ENCODE measurements around the gene COL24A1. TPM values are rescaled to one million over a fixed set of nuclear protein-coding genes. Genes with fewer than 3 reads are reported as not detected.
"Not testable (repeated sequence)": the region's sequence is repeated elsewhere in the genome, so short reads cannot be mapped to it uniquely, and the experiment has no call there.

Gene COL24A1
- total RNA-seq, 1 experiment from 2014 or later = not detected

DNA sequence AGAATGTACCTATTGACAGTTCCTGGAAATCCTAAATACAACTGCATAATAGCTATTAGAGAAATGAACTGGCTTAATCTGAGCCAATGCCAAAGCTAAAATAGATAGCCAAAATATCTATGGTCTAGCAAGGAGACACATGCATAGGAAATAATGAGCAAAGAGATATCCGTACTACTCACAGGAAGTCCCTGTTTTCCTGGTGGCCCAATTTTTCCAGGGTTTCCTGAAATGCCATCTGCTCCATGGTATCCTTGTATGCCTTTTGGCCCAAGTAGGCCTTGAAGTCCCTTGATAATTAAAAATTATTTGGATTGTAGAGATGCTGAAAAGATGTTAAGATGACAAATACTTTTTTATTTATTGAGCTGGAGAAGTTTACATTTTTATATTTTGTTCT, 340.0 kb downstream of the COL24A1 start:
- DNase-seq (ENCODE audit: low spot score) = no peak

DNA sequence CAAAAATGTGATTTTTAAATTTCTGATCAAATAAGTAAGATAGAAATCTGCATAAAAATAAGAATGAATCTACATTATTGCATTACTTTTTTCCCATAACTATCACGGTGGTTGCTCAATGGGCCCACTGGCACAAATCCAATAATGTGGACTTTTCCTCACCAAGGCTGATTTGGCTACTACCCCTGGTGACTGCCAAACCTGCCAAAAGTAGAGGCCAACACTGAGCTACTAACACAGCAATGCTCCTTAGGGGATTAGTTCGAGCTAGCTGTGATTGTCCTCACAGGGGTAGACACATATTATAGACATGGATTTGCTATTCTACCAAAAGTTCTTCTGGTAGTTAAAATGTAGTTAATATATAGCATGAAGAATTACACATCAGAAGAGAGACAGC, 340.7 kb downstream of the COL24A1 start:
- DNase-seq (ENCODE audit: low spot score) = no peak

DNA sequence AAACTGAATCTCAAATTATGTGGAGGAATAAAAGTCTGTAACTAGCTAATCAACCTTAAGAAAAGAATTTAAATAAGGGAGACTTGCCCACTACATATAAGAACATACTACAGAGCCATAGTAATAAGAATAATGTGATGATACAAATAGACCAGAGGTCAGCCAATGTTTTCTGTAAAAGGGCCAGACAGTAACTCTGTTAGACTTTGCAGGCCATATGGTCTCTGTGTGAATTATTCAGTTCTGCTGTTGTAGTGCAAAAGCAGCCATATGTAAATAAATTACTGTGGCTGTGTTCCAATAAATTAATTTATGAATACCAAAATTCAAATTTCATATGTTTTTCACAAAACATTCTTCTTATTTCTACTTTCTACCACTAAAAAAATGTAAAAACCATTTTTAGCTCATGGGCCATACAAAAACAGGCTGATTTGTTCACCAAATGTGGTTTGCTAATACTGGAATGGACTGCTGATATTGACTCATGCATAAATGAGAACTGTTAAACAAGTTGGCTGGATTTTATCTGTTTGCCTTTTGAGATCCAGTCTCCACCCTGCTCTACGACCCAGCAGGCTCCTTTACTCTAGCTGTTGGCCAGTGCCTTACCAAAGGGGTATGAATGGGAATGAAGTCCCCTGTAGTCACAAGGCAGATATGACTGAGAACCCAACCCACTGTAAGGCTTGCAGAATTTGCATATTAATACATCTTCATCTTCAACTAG, 350.2 kb downstream of the COL24A1 start:
- no peak for DNase-seq (ENCODE audit: low spot score)

DNA sequence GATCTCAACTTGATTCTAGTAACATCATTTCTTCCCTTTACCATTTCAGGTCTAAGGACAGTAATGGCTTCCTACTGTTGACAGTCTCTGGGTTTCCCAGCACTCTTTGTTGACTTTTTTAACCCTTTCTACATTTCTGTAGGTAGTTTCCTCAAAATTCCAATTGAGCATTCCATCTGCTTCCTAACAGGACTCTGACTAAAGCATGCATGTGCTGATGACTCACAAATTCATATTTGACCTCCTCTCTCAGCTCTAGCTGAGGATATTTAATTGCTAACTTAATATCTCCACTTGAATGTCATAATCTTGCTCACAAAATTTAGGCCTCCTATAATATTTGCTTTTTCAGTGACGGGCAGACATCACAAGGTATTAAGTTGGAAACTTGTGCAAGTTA, 355.1 kb downstream of the COL24A1 start:
- DNase-seq (ENCODE audit: low spot score) = no peak

DNA sequence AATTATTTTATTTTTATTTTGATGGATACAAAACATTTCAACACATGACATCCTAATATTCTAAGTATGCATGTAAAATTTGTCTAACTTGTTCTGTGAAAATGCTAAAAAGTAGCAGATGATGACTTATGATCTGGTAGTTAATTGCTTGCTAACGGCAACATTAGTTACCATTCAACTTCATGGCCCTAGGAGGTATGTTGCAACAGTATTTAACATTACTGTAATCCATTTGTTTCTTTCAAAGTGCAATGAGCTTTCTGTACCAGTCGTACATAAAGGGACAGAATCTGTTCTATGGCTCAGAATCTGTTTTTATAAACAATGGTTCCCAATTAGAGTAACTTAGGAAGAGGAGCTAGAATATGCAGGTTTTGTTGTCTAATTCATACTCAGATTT, 356.8 kb downstream of the COL24A1 start:
- no peak for DNase-seq (ENCODE audit: low spot score)

DNA sequence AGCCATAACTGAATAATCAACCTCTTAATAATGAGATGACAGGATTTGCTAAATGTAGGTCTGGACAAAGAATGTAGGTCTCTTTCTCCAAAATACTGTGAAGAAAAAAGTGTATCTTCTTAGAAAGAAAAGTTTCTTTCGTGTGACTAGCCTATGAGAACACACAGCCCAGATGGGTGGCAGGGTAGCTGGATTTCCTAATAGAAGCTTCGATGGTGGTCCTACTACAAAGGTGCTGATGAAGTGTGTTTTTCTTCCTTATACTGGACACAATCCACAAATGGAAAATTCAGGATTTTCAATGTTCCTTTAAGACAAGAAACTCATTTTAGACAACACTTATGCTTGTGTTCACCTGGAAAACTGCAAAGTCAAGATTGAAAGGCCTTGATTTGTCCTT, 358.2 kb downstream of the COL24A1 start:
- DNase-seq (ENCODE audit: low spot score) = no peak

DNA sequence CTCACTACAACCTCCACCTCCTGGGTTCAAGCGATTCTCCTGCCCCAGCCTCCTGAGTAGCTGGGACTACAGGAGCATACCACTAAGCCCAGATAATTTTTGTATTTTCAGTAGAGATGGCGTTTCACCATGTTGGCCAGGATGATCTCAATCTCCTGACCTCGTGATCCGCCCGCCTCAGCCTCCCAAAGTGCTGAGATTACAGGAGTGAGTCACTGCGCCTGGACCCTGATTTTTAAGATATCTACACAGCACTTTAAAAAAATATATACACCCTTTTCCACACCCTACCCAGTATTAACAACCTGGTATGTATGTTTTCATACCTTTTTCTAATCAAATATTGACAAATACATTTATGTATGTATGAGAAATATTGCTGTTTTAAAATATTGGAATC, 379.6 kb downstream of the COL24A1 start:
- not testable (repeated sequence) for DNase-seq (ENCODE audit: low spot score)

DNA sequence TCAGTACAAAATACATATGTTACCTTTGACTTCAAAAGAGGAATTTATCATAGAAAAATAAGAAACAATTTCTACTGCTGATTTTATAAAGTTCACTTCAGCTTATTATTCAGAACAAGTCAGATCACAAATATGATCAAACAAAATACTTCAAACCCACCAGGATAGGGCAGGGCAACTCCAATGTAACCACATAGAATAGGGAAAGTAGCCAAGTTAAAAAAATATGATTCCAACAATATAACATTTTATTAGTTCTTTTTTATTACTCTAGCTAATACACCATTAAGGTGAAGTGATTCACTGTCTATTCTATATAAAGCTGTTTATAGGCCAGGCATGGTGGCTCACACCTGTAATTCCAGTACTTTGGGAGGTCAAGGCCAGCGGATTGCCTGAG, 393.8 kb downstream of the COL24A1 start:
- no peak for DNase-seq (ENCODE audit: low spot score)

DNA sequence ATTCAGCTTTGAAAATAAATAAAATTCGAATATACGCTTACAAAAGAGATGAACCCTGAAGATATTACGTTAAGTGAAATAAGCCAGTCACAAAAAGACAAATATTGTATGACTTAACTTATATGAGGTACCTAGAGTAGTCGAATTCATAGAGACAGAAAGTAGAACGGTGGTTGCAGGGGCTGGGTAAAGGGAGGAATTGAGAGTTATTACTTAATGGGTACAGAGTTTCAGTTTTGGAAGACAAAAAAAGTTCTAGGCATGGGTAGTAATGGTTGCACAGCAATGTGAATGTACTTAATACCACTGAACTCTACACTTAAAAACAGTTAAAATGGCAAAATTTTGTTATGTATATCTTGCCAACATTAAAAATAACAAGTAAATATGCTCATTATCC, 399.7 kb downstream of the COL24A1 start:
- no peak for DNase-seq (ENCODE audit: low spot score)

DNA sequence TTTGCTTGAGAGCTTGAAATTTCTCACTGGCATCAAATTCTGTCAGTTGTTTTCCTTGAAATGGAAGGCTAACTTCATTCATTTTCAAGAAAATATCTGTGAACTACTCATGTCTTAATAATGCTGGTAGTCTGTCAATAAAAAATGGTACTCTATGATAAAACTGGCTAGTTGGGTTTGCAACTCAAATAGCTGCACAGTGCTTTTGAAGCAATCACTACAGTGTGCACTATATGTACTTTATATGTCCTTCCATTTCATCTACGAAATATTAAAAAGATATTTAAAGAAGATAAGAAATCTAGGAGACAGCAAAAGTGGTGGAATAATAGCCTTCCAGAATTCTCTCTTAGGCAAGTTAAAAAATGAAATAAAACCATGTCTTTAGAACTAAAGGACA, 408.5 kb downstream of the COL24A1 start:
- no peak for DNase-seq (ENCODE audit: low spot score)

DNA sequence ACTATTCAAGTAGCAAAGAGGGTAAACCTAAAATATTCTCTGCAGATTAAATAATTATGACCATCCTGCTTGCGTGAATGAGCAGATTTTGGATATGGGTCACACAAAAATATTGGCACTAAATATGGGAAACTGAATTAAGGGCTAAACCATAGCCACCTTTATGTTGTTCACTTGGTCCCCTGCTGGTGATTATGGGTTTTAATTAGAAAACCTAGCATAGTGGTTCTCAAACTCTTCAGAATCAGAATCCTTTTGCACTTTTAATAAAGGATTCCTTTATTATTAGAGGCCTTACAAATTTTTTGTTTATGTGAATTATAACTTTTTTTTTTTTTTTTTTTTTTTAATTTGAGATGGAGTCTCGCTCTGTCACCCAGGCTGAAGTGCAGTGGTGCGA, 409.8 kb downstream of the COL24A1 start:
- DNase-seq (ENCODE audit: low spot score) = no peak

DNA sequence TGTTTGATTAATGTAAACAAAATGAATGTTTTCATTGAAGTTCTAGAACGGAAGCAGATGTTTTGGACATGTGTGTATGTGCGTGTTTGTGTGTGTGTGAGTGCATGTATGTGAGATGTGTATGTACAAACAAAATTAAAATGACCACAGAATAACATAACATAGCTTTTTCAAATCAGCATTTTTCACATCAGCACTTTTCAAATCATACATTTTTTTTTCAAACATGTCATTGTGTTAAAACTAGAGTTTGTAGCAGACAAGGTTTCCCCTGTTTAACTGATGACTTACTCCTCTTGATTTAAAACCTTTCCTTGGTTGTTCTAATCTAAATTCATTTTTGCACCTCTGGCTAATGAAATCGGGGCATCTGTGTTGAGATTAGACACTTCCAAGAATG, 412.8 kb downstream of the COL24A1 start:
- DNase-seq (ENCODE audit: low spot score) = no peak

DNA sequence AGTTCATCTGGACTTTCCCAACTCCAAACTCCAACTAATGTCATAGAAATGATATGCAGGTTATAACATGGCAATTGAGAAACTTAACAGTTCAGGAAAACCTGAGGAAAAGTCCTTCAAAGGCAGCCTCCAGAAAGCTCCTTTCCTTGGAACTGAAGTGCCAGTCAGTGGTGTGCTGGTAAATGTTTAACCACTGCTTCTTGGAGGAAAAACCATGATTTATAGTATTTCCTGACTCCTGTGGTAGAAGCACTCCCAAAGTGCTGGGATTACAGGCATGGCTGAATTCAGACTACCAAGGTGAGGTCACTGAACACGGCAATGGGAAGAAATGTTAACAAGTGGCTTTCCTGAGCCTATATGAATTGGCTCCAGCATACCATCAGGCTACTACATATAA, 421.6 kb downstream of the COL24A1 start:
- DNase-seq (ENCODE audit: low spot score) = no peak

DNA sequence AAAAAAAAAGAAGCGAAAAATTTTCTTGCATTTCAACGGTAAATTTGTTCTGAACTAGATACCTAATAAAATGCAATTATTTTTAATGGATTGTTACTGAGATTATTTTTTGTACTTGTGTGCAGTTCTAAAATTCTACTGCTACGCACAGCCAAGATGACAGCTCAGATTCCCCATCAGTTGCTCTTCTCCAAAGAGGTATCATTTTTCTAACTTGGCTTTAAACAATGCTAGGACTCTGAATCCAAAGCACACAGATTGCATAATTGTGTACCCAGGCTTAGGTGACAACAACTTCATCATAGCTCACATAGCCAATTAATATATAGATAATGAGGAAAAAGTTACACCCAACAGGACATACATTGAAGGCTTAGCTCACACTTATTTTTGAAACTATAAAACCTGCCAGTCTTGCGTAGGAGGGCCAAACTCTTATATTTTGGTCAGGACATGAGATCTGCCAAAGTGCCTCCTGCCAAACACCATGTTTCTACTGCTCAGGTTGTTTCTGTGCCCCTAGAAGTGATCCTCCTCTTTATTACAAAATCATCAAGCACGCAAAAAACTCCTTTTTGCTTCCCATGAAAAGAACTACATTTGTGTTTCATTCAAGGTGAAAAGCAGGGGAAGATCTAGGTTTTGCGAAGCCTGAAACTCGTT, 437.8 kb downstream of the COL24A1 start:
- no peak for DNase-seq (ENCODE audit: low spot score)

DNA sequence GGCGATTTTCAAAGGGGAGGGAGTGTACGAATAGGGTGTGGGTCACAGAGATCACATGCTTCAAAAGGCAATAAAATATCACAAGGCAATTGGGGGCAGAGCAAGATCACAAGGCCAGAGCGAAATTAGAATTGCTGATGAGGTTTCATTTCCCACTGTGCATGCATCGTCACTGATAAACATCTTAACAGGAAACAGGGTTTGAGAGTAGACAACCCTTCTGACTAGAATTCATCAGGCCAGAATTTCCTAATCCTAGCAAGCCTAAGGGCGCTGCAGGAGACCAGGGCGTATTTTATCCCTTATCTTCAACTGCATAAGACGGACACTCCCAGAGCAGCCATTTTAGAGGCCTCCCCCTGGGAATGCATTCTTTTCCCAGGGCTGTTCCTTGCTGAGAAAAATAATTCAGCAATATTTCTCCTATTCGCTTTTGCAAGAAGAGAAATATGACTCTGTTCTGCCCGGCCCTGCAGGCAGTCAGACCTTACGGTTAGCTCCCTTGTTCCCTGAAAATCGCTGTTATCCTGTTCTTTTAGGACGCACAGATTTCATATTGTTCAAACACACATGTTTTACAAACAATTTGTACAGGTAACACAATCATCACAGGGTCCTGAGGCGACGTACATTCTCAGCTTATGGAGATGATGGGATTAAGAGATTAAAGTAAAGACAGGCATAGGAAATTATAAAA, 442.0 kb downstream of the COL24A1 start:
- not testable (repeated sequence) for DNase-seq (ENCODE audit: low spot score)

DNA sequence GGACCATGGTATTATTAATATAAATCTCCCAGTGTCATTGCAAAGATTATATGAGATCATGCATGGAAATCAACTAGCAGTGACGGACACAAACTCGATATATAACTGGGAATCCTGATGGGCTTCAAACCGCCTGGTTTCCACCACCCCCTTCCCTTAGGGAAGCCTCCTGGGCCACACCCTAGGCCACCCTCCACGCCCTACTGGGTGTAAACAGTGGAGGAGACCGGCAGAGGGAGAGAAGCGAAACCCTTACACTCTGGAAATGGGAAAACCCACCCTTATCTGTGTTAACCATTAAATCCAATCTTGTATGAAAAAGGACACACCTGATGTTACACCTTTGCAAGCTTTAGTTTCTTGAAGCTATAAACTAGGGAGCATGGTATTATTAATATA, 447.7 kb downstream of the COL24A1 start:
- no peak for DNase-seq (ENCODE audit: low spot score)

DNA sequence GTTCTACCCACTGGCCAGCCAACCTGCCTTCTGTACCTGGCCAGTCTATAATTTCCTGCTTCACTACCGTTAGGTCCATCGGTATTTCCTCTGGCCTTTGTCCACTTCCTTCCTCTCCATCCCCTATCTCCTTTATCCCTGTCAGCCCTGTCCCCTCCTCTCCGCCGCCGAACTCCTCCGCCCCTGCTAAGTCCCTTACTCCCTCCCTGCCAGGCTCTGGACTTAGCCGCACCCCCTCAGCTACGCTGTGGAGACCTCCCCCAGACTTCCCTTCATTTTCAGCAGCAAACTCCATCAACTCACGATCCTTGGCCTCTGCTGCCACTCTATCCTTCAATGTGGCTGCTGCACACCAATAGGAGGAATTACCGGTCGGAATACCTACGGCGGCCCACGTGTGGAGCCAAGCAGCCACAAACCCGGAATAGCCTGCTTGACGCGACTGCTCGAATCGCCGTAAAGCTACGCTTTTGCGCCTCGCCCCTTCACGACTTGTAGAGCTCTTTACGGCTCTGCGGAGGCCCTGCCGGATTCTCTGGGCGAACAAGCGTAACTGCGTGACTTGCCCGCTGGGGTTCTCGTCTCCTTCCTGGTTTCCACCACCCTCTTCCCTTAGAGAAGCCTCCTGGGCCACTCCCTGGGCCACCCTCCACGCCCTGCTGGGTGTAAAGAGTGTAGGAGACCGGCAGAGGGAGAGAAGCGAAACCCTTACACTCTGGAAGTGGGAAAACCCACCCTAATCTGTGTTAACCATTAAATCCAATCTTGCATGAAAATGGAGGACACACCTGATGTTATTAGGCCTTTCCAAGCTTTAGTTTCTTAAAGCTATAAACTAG, 448.4 kb downstream of the COL24A1 start, which contains the start of gene ZNHIT6:
Gene ZNHIT6, minus strand, starts transcription at position 444 of the 839 bp plus-strand sequence. Its CDS starts 149 bp downstream, at position 295.
- peak; percentile 95 for DNase-seq (ENCODE audit: low spot score)

DNA sequence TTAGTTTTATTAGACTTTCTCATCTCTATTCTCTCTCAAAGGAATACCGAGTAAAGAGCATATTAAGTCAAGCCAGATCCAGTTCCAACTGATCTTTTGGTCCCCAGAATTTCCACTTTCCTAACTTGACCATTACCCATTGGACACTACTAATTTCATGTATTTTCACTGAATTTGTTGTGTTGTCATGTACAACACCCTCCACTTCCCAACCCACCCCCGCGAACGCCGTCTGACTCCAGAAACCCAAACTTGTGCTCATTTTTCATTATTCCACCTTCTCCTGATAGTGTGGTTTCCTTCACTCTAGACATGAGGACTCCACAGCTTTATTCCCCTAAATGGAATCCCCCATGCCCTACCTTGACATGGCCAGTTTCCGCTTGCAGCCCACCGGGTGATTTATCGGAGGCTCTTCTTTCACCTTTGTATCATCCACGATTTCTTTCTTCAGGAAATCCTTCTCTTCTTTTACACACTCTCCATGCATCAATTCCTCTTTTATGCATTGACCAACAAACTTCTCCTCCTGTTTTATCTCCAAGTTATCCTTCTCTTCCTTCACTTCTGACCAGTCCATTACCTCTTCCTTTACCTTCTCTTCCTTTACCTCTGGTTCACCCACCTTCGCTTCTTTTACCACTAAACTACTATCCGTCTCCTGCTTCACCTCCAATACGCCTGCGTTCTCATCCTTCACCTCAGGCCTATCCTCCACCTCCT, 449.1 kb downstream of the COL24A1 start:
- DNase-seq (ENCODE audit: low spot score) = no peak

DNA sequence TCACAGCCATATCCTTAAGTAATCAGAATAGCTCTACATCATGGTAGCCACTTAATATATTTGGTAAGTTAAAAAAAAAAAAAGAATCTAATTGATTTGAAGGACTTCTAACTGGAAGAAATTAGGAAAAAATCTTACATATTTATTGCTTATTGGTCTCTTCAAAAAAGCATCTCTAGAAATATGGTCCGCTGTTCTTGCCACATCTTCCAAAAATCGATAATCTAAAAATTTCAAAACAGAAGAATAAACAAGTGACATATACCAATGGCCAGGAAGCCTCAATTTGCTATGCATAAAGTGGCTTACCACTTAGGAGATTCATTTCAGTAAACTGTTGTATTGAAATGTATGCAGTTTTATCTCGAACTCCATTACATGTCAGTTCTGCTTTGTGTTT, 450.6 kb downstream of the COL24A1 start:
- DNase-seq (ENCODE audit: low spot score) = no peak

DNA sequence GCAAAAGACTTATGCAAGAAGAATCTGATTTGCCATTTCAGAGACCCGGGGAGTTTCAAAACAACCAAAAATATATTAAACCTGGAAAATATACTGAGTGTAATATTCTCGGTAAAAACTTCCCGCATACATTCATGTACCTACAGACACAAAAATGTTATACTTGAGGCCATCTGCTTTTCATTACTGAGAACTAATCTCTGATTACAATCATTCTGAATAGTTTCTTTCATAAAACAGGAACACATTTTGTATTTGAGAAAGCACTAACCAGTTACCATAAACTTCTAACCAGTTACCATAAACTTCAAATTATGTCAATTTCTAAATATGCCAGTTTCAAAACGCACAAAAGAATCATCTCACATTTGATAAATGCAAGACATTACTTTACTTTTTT, 456.1 kb downstream of the COL24A1 start:
- no peak for DNase-seq (ENCODE audit: low spot score)

DNA sequence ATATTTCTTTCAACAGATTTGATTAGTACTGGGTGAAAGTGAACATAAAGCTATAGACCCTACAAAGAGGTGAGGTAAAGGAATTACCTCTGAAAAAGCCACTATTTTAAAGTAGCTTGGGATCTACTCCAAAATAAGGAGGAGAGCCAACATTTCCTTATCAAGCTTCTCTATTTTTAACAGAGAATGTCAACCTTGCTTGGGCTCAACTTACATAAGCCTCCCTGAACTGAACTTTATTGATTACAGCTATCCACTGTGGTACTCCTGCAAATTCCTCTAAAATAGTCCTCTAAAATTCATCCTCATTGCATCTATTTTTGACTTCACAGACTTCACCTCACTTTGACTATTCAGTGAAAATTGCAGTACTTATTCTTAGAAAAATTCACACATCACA, 458.7 kb downstream of the COL24A1 start:
- no peak for DNase-seq (ENCODE audit: low spot score)
